Measurements from ENCODE around the gene PRPF6.

The PRPF6 gene, protein sequence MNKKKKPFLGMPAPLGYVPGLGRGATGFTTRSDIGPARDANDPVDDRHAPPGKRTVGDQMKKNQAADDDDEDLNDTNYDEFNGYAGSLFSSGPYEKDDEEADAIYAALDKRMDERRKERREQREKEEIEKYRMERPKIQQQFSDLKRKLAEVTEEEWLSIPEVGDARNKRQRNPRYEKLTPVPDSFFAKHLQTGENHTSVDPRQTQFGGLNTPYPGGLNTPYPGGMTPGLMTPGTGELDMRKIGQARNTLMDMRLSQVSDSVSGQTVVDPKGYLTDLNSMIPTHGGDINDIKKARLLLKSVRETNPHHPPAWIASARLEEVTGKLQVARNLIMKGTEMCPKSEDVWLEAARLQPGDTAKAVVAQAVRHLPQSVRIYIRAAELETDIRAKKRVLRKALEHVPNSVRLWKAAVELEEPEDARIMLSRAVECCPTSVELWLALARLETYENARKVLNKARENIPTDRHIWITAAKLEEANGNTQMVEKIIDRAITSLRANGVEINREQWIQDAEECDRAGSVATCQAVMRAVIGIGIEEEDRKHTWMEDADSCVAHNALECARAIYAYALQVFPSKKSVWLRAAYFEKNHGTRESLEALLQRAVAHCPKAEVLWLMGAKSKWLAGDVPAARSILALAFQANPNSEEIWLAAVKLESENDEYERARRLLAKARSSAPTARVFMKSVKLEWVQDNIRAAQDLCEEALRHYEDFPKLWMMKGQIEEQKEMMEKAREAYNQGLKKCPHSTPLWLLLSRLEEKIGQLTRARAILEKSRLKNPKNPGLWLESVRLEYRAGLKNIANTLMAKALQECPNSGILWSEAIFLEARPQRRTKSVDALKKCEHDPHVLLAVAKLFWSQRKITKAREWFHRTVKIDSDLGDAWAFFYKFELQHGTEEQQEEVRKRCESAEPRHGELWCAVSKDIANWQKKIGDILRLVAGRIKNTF

DNA sequence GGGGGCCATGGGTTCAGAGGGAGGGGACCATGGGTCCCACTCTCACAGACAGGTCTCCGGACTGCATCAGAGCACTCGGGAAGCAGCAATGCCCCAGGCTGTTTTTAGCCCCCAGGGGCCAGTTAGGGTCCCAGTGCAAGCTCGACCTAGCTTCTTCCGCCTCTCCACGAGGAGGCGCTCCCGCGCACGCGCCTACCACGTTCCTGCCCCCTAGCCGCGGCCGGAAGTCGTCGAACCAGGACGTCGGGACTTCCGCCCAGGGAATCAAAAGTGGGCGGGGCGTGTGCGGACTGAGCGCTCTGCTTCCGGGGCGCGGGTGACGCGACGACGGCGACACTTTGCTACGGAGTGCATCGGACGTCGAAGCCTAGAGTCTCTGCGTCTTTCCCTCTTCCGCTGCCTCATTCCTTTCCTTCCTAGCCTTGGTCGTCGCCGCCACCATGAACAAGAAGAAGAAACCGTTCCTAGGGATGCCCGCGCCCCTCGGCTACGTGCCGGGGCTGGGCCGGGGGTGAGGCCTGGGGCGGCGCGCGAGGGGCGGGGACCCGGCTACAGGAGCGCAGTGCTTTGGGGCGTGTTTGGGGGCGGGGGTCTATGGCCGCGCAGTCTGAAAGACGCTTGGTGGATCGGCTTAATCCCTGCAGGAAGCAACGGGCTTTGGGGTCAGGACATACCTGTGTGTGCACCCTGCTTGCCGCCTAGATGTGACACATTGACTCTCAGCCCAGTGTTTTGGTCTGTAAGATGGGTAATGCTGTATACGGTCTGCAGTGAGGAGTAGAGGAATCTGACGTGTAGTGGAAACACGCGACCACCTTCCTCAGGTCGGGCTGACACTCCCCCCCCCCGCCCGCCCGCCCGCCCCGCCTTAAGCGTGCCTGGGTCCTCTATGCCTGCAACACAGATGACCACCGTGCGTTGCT, at the start of gene PRPF6:
Gene PRPF6, plus strand, starts transcription at position 327 of the 923 bp plus-strand sequence. Its CDS starts 114 bp downstream, at position 441.
- peak; percentile 92 for DNase-seq (ENCODE audit: low spot score)

DNA sequence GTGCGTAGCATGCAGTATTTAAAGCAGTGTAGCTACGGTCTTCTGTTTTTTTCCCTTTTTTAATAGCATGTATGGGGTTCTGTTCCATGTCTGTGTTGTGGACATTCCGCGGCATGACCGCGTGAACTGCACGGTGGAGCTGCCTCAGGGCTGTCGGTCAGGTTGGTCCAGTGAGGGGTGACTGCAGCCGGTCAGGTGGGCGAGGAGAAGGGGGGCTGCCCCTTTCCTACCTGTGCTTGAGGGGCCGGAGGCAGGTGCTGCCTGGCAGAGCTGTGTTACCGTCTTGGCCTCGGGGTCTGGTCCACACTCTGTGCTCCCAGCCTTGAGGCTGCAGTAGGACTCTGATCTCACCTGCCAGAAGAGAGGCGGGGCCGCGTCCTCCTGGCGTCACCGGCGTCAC, 49.2 kb upstream of the PRPF6 start:
- no peak for DNase-seq (ENCODE audit: low spot score)

DNA sequence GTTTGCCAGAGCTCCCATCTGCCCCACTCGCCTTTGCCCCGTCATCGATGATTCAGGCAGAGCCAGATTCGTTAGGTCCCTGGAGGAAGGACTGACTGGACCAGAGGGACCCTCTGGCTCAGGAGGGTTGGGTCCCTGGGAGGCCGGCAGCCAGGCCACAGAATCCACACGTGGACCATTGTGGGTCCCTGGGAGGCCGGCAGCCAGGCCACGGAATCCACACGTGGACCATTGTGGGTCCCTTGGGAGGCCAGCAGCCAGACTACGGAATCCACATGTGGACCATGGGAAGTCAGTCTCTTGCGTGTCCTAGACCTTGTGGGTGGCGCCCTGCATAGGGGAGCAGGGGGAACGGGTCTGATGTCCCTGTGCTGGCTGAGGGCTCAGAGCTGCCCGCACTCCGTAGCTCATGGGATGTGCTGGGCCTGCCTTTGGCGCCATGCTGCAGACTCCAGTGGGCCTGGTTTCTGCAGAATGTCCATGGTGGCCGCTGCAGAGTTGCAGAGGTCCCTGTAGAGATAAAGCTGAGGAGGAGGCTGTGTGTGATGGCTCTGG, 48.2 kb upstream of the PRPF6 start:
- no peak for DNase-seq (ENCODE audit: low spot score)

DNA sequence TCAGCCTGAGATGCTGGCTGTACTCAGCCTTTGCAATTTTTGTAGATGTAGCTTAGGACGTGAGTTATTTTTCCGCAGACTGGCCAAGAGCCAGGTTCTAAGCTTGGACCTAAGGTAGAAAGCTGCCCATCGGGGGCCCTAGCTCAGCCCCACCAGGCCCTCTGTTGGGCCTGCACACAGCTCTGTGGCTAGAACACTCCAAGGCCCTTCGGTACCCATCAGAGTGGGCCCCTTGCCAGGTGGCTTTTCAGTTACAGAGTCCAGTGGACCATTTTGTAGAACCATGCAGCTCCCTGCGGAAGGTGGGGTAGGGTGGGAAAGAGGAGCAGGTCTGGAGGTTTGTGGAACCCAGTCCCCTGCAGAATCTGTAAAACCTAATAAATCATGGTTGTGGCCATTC, 47.3 kb upstream of the PRPF6 start:
- DNase-seq (ENCODE audit: low spot score), result no peak

DNA sequence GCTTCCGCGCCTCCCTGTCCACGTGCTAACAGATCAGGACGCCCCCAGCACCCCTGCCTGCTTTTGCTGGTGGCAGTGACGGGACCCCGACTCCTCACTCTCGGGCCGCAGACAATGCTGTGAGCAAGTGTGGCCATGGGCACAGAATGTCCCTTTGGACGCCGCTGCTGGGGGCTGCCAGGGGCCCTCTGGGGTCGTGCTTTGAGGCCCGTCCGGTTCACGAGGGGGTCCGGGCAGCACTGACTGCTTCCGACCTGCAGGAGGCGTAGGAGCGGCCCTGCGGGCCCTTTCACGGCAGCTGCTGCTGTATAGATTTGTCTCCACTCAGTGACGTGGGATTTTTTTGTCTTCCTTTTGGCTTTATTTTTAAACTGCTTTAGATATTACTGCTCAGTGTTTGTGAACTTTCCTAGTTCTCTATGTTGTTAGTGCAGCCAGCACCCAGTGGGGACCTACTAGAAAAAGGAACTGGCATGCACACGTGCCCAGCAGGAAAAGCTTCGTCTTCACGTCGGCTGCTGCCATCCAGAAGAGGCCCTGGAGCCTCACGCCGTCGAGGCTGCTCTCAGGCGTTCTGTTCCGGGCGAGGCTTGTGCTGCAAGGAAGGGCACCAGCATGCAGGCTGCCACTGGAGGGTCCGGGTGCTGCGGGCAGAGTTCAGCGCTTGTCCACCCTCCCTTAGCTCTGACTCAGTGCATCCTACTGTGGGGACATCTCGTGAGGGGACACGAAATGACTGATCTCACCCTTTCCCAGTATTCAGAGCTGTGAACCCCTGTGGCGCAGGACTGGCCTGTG, 46.5 kb upstream of the PRPF6 start:
- DNase-seq (ENCODE audit: low spot score), result no peak

DNA sequence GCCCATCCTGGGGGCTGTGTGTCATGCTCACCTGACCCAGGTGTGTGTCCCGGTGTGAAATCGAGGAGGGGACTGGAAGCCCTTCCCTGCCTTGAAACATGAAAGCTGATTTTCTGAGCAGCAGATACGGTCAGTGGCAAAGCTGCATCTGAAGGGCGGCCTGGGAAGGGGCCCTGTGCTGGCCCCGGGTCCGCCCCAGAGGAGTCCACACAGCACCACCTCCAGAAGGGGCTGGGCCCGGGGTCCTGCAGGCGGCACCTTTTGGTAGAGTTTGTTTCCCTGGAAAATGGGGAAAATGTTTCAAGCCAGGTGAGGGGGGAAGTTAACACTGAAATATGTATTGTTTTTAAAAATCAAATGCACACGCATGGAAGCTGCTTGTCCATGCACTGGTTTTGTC, 45.5 kb upstream of the PRPF6 start:
- DNase-seq (ENCODE audit: low spot score), result no peak

DNA sequence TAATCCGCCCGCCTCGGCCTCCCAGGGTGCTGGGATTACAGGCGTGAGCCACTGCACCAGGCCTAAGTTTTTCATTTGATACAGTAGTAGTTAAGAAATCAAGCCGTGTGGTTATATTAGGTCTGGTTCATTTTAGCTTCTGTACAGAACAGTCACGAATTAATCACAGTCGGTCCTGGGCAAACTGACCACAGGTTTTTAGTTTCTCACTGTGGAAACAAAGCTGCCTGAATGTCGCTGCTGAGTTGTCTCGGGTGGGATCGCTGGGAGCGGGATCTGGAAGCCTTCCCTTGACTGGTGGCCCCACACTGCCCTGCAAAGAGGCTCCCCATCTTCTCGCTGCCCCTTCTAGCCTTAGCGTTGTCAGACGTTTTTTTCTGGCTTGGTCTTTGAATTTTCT, 43.3 kb upstream of the PRPF6 start:
- no peak for DNase-seq (ENCODE audit: low spot score)

DNA sequence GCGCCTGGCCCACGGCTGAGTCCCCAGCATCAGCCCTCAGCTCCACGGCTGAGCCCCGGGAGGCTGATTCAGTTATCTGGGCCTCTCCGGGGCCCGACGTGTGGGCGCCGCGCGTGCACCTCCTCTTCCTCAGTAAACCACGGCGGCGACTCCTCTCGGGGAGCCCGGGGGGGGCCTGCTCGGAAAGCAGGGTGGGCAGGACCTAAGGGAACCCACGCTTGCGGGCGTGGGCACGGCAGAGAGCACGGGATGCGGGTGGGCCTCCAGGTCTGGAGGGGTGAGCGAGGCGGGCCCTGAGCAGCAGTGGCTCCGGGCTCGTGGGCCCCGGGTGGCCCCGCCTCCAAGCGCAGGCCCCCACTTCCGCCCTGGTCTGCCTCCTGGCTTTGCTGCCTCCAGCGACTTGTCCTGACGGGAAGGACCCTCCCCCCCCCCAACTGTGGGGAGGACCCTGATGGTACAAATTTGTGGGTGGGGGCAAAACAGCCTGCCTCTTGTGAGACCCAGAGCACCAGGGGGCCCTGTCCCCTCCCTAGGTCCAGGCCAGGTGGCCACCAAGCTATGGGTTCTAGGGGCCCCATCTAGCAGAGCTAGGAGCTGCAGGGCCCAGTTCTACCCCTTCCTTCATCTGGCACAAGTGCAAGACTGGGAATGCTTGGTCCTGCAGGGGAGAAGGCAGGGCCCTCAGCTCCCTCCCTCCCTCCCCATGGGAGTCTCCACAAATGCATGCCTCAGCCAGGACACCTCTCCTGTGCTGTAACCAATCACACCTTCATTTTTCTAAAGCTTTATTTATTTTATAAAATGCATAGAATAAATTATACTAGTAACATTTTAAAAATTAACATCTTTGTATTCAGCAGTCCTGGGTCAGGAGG, 41.6 kb upstream of the PRPF6 start:
- DNase-seq (ENCODE audit: low spot score), result no peak

DNA sequence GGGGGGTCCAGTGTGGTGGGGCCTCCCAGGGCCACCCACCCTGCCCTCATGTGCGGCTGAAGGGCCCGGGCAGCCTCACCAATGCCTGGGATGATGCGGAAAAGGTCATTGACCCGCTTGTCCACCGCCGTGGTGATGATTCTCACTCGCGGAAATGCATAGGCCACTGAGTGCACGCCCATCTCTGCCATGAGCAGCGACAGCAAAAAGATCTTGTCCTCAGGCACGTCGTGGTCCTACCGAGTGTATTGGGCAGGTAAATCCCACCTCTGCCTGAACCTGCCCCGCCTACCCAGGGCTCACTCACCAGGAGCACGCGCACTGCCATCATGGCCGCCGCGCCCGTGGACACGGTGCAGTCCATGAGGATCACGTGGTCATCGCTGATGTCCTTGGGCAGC, 40.9 kb upstream of the PRPF6 start:
- no peak for DNase-seq (ENCODE audit: low spot score)

DNA sequence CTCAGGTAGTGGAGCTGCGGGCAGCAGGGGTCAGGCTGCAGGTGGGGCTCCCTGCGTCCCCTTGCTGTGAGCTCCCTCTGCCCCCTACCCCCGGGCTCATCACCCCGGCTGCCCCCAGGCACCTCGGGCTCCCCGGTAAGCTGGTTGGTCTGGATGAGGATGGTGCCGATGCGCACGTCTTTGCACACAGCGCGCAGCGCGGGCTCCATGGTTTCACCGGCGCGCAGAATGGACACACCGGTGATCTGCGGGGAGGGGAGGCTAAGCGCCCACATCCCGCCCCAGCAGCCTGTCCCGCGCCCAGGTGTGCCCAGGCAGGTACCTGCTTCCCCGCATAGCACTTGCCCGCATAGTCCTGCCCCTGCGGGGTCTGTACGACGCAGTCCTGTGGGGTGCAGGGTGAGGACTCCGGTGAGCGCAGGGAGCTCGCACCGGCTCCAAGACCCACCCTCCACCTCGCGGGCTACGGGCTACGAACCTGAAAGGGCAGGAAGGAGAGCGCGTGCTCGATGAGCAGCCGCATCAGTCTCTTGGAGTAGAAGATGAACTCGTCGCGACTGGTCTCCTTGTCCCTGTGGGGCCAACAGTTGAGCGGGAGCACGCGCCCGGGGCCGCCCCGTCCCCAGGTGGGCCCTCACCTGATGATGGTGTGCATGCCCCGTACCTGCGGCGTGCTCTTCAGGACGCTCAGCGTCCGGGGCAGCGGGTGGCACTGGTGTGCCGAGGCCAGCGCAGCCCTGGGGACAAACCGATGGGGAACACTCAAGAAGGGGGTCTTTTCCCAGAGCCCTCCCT, 40.3 kb upstream of the PRPF6 start:
- no peak for DNase-seq (ENCODE audit: low spot score)

DNA sequence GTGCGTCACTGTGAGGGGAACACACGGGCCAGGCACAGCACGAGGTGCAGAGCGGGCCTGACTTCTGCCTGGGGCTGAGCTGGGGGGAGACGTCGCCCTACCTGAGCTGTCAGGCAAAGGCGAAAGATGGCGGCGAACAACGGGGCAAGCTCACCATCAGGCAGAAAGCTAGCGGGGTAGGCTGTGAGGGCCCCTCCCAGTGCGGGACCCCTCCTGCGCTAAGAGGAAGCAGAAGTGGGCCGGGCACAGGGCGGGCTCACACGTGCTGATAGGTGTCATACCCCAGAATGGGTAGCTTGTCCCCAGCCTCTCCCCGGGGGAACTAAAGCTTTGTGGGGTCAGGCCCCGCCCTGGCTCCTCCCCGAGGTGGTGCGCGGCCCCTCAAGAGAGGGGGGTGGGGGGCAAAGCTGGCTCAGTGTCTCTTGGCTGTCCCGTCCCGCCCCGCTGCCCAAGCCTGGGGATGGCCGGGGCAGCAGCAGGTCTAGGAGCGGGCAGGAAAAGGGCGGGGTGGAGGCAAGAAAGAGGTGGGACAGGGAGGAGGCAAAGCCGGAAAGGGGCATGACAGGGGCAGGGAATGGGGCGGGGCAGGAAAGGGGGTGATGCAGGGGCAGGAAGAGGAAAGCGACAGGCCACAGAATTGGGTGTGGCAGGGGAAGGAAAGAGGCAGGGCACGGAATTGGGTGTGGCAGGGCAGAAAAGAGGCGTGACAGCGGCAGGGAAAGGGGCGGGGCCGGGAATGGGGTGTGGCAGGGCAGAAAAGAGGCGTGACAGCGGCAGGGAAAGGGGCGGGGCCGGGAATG, 39.5 kb upstream of the PRPF6 start:
- no peak for DNase-seq (ENCODE audit: low spot score)

DNA sequence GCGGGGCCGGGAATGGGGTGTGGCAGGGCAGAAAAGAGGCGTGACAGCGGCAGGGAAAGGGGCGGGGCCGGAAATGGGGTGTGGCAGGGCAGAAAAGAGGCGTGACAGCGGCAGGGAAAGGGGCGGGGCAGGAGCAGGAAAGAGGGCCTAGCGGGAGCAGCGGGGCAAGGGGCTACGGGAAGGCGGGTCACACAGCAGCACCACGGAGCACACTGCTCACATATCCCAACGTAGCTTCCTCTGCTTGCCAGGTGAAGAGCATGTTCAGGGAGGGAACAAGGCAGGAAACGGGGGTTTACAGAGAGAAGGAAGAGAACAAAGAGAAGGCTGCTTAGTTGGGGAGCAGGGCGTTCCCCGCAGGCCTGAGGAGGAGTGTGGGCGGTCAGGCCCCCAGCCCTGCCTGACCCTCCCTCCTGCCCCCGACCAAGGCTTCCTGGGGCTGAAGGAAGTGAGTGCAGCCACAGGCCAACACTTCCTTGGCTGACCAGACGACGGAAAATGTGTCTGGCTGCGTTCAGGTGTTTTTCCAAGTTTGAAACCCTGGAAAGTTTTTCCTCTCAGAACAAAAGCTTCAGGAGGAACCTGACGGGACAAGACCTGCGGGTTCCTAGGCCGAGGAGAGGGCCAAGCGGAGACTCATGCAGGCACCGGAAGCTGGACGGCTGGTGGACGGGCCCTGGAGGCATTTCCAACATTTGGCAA, 38.5 kb upstream of the PRPF6 start:
- DNase-seq (ENCODE audit: low spot score), result no peak

DNA sequence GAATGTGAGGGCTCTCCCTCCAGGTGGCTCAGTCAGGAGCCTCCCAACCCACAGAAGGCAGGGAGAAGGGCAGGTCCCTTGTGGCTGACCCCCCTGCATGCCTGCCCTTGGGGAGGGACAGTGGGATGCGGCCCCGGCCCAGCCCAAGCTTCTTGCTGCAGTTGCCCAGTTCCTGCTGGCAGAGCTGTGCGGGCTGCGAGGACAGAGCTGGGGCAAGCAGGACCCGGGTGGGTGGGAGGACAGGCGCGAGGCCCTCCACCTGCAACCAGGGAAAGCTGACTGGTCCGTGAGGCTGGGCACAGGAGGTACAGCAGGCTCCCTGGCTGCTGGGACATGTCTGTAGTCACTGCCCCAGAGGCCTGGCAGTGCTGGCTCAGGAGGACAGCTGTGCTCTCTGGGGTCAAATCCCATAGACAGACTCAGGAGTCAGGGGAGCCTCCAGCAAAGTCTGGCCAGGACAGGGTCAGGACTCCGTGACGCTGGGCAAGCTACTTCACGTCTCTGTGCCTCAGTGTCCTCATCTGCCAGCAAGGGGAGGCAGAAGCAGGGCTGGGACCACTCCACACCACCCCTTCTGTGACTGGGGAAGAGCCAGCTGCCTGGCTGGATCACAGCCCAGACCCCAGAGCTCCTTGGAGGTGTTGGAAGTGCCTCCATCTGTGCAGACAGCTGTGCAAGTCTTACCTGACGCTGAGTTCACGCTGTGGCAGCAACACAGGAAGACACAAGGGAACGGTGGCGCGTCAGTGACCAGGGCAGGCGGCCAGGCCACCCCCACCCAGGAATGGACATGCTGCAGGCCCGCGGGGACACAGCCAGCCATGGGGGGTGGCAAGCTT, 37.7 kb upstream of the PRPF6 start:
- DNase-seq (ENCODE audit: low spot score), result no peak

DNA sequence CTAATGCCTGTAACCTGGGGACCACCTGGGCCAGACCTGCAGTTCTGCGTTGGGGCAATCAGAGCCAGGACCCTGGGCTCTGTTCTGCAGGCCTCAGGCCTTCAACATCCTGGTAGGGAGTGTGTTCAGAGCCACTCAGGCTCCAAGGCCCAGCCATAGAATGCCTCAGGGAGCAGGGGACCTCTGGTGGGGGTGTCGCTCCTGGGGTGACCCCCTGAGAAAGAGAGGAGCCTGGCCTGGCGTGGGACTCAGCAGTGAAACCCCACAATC, 37.2 kb upstream of the PRPF6 start:
- no peak for DNase-seq (ENCODE audit: low spot score)

DNA sequence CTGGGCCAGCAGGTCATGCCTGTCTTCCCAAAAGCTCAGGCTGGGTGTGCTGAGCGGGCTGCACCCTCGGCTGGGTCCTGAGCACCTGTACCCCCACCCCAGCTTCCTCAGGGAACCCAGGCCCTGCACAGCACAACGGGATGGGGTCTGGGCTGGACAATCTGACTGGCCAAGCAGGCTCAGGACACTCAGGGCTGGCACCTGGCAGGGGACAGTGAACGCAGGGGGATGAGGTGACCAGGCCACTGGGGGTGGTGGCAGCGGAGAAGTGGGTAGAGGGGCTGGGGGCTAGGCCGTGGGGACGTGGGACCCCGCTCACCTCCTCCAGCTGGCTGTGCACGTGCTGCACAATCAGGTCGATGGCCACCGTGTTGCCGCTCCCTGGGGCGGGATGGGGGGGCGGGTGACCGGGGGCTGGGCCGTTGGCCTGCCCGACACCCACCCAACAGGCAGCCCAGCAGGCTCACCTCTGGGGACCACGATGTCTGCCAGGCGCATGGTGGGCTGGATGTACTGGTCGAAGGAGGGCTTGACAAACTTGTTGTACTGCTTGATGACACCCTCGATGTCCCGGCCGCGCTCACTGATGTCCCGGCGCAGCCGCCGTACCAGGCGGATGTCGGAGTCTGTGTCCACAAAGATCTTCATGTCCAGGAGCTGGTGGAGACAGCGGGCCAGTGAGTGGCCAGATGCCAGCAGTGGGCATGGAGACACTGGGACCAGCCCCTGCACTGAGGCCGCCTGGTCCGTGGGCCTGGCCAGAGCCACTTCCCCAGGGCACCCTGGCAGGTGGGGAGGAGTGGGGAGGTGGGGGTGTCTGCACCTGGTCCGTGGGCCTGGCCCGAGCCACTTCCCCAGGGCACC, 36.6 kb upstream of the PRPF6 start:
- no peak for DNase-seq (ENCODE audit: low spot score)
